ENCODE results near the gene POLR3E.

POLR3E gene

DNA sequence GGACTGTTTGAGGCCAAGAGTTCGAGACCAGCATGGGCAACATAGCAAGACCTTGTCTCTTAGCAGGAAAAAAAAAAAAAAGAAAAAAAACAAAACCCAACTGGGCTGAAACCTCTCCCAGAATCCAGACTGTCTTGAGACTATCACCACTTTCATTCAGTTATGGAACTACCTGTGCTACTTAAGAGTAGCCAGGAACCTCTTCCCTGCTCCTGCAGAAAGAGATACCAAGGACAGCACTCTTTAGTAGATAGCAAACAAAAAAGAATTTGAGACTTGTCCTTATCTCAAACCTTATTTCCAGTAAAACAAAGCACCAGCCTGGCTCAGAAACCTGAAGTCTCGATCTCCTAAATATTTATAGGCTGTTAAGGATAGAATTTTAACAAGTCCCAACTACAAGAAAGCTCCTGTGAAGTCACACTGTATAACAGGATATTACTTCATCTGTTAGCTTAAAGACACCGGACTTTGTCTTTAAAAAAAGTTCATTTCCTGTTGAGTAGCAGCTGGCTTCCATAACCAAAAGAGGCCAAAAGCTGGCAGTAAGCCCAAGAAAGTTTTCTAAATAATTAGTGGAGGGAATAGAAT lies 72.1 kb downstream of the POLR3E start:
- DNase-seq = no peak

DNA sequence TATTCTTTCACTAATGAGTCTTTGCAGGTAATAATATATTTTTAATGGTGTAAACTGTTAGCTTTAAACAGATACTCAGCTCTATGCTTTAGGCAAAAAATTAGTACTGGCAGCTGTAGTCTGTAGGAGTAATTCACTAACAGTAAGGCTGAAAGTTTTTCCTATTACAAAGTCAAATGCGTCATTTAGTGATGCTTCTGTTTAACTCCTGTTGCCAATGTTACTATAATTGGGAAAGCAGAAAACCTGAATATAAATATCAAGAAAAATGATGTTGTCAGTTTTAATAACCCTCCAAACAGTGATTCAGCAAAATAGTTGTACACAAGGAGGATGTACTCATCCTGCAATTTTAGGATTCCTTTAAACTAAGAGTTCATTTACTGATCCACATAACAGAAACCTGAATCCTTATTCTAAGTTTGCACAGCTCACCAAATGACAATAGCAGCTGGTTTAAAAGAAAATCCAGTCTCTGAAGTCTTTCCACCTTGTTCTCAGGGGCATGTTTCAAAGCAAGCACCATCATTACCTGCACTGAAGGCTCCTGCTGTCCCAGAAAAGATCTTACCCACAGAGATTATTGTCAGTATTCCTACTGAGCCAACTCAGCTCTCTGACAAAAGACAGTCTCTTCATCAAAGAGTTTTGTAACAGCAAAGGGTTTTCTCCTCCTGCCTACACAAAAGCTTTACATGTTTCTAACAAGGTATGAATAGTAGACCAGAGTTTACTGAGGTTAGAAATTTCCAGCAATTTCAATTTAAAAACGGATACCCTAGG lies 73.0 kb downstream of the POLR3E start:
- no peak for DNase-seq

DNA sequence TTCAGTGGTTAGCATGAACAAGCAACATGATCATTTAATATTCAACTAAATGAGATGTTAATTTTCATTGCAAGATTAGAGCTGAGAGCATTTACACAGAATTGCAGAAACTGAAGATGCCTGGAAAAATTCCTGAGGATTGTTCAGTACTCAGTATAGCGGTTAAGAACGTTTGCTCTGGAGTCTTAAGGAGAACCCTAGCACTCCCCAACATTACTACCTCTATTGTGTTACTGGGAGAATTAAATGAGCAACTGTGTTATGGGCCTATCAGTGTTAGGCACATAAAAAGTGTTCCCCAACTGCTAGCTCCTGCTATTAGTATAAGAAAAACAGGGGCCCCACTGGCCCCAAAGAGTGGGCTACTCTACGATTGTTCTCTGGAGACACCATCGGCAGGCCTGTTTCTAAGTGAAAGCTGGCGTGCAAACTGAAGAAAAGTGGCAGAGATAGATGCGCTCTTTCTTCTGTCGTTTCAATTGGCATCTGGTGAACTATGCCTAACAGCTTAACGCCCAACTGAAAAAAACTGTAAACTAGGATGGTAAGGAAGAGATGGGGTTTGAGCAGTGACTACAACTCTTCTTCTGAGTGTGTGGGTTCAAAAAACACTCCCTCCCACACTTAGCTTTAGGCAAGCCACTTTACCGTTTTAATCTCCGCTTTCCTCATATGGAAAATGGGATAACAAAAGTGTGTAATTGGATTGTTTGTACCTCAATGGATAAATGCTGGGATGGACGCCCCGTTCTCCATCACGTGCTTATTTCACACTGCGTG lies 75.9 kb downstream of the POLR3E start:
- no peak for DNase-seq

DNA sequence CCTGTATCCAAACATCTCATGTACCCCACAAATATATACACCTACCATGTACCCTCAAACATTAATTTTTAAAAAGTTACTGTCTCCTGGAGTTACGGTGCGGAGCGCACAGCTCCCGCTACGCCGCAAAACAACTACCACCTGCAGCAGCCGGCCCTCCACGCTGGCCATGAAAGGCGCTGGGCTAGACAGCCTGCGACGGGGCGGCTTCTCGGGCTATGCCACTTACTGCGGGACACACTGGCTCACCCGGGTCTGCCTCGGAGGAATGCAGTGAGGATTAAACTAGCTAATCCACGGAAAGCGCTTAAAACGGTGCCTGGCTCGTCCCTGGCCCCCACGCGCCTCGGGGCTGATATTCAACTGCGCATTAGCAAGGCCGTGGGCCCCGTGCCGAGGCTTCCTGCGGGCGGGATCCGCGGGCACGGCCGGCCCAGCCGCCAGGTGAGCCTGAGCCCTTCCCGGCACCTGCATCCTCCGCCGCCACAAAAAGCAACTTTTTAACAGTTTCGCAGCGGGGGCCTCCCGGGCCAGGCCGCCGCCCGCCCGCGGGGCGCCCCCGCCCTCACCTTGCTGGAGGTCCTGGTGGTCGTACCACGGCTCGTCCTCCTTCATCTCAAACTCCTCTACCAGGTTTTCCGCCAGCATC lies 76.6 kb downstream of the POLR3E start:
- DNase-seq = peak; percentile 53

DNA sequence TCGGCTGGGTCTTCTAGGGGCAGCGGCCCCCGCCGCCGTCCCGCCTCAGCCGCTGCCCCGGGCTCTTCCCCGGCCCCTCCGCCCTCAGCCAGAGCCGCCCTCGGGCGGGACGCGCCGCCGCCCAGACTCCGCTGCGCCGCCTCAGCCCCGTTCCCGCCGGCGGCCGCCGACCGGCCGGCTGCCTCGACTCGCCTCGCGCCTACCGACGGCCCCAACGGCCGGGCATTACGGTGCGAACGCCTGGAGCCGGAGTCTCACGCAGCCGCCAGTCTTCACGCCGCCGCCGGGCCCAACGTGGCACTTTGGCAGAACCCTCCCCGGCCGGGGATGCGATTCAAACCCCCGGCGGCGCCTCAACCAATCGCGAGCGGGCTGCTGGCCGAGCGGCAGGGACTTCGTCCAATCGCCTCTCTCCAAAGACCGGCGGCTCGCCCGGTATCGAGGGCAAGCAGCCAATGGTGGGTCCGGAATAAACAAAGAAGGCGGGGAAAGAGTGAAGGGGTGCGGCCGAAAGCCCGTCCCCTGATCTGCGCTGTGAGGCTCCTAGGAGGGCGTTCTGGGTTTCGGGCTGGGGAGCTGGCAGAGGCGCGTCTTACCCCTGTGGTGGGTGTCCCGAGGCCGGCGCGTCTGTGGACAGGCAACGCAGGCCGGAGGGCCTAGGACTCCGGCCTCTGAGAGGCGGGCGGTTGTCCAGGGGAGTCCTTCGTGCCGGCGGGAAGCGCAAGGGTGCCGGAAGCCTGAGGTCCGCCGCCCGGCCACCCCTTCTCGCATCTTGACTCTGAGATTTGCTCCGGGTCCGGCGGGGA lies 77.3 kb downstream of the POLR3E start, which contains the start of gene CDR2:
TSS of gene CDR2 (minus strand) at position 309 of the 806 bp plus-strand sequence. CDS start 310 bp downstream, outside the sequence.
- peak; percentile 97 for DNase-seq

DNA sequence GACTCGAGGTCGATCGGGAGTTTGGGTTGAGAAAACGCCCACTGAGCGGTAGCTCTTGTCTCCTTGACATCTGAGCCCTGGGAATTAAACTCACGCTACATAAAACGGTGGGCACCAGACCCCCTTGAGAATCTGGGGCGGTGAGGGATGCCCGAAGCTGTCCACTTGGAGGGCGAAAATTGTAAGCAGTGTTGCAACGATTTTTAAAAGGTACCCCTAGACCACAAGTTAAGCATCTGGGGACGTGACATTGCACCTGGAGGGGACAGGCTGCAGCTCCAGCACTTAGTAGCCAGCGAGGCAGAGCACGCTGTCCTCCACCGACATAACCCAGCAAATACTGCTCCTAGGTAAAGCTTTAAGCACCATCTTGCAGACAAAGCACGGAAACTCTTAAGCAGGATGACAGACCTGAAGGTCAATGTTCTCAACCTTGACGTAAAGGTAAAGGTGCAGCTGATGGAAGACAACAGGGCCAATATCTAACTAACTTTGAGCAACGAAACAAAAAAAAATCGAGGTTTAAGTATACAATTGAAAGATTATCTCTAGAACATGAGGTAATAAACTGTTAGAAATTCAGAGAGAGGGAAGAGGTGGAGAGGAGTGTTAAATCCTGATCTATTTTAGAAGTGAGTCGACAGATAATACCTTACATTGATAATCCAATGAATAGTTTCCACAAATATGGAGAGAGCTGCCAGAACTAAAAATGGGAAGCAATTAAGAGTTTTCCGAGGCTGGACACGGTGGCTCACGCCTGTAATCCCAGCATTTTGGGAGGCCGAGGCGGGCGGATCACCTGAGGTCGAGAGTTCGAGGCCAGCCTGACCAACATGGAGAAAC lies 78.1 kb downstream of the POLR3E start:
- DNase-seq = no peak

DNA sequence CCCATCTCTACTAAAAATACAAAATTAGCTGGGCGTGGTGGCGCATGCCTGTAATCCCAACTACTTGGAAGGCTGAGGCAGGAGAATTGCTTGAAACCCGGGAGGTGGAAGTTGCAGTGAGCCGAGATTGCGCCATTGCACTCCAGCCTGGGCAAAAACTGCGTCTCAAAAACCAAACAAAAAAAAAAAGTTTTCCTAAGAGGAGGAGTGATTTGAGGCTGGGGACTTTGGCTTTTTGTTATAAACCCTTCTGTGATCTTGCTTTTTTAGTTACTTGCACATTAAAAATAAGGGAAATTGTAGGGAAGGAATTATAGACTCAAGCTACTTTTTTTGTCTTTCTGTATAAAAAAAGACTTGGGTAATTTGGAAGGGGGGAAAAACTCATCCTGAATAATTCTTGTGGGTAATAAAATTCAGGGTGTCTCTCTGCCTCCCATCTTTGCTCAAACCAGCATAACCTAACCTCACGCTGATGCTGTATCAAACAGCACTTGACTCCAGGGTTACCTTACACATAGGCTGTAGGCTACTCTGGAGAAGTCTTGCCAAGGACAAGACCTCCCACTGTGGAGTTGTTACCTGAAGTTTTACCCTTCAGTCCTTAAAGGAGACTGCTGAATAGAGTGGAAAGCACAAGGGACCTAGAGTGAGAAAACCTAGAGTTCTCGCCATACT lies 78.9 kb downstream of the POLR3E start:
- DNase-seq = no peak

DNA sequence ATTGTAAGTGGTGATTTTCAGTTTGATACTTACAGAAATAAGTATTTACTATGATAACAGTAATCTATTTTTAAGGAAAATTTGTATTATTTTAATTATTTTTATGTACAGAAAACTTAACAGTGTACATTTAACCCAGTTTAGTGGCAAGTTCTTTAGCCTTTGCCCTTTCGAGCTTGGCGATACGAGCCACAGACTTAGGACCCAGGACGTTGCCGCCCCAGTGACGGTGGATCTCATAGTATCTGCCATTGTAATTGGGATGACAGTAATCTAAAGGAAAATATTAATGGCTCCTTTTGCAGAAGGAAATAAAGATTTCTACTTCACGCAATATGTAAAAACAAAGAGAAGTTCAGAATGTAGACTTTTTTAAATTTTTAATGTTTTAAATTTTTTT lies 82.4 kb downstream of the POLR3E start:
- DNase-seq = no peak

DNA sequence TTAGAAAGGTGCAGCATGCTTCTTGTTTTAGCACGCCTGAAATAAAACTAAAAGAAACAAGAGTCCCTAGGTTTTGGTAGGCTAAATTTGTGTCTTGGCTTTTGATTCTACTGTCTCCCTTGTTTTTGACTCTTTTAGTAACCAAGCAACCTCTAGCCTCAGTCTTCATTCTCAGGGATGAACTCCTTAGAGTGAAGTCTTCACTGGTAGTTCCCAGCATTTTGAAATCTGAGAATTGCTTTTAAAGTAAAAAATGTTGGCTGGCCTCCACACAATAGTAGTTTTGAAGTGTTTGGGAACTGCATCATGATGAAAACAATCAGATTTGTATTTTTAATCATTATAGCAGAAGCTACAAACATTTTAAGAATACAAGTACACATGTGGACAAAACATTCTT lies 83.3 kb downstream of the POLR3E start:
- no peak for DNase-seq

DNA sequence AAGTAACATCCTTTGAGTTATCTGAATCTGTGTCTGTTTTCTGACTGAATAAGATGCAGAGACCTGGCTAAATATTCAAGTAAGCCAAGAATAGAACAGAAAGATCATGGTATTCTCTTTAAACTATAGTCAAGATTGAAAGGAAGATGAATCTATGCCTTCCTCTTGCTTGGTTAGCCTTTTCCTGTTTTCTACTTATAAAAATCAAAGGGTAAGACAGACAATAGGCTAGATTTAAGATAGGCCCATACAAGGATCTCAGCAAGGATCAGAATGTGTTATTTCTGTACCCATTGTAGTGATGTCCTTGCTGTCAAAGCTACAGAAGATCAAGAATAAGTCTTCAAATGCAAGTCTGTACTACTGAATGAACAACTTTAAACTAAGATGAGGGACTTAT lies 84.2 kb downstream of the POLR3E start:
- no peak for DNase-seq

DNA sequence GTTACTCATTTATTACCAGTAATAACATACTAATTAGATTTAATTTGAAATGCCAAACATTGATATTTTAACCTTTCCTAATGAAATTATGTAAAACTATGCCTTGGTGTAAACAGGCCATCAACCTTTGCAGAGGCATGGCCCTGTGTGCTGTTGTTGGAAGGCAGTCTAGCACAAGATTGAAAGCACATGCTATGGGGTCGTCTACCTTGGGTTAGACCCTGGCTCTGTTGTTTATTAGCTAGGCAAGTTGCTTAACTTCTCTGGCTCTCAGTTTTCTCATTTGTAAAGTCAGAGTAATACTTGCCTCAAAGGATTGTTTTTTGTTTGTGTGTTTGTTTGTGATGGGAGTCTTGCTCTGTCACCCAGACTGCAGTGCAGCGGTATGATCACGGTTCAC lies 86.6 kb downstream of the POLR3E start:
- no peak for DNase-seq

Measured in stimulated activated CD8-positive, alpha-beta memory T cell treated with anti-CD3 and anti-CD28 coated beads, Interleukin-4, amount 100 ng/mL, for 48 hours (primary cell).